HL-60 (cell line): Measurements from ENCODE around the gene TRPV5.

Experiments
- SPI1 ChIP-seq: IDR thresholded peaks from 2 replicates; pipeline ENCODE4 v1.6.1; 2012; ENCODE audit warnings: low read depth, mild to moderate bottlenecking, borderline replicate concordance
- TF ChIP-seq, protein P1 (sequence below): IDR thresholded peaks from one replicate; pipeline ENCODE4 v1.5.1; 2011; ENCODE audit warnings: low read length, control low read depth, inconsistent platforms; ENCODE audit not compliant: insufficient read depth

DNA sequence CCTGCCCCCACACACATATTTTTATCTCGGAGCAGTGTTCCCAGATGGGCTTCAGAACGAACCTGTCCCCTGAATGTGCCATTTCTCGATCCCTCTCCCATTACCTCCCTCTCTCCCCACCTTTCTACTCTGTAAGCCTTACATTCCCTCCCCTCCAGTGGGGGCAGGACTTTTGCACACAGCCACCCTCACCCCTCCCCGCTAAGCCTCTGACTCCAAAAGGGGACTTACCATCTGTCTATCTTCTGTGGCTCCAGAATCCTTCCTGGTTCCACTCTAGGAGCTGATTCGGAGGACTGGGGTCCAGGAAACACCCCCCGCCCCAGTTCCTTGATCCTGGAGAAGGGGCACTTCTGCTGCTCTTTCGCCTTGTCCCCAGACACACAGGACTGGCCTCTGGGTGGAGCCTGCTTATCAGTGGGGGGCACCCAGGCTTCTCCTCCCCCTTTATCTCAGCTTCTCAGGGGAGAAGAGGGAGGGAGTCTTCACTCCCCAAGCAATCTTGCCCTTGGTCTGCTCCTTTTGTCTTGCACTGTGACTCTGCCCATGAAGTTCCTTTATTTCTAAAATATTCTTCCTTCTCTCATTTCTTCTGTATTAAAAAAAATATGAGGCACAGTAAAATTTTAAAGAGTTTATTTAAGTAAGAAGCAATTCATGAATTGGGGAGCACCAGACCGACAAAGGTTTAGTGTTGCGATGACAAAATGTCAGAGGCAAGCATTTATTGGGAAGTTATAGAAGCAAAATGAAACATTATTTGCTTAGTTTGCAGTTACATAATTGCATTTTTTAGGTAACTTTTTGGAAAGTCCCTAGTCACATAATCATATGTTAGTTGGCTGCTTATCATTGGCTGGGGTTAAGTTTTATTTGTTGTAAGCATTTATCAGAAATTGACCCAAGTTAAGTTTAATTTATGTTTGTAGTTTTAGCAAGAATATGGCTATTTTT is 28.7 kb upstream of the TRPV5 start, which contains the start of gene KEL:
- TF ChIP-seq, protein P1, sequence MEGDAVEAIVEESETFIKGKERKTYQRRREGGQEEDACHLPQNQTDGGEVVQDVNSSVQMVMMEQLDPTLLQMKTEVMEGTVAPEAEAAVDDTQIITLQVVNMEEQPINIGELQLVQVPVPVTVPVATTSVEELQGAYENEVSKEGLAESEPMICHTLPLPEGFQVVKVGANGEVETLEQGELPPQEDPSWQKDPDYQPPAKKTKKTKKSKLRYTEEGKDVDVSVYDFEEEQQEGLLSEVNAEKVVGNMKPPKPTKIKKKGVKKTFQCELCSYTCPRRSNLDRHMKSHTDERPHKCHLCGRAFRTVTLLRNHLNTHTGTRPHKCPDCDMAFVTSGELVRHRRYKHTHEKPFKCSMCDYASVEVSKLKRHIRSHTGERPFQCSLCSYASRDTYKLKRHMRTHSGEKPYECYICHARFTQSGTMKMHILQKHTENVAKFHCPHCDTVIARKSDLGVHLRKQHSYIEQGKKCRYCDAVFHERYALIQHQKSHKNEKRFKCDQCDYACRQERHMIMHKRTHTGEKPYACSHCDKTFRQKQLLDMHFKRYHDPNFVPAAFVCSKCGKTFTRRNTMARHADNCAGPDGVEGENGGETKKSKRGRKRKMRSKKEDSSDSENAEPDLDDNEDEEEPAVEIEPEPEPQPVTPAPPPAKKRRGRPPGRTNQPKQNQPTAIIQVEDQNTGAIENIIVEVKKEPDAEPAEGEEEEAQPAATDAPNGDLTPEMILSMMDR, result no peak
- no peak for TF ChIP-seq SPI1
